Calu3 (cell line): Measurements from ENCODE around the gene SLC7A4. TPM values are rescaled to one million over a fixed set of nuclear protein-coding genes. Genes with fewer than 3 reads are reported as not detected.
"Not testable (repeated sequence)": the region's sequence is repeated elsewhere in the genome, so short reads cannot be mapped to it uniquely, and the experiment has no call there.

Source experiments
- BruUV-seq: library from RNA; stranded (reverse); fragments of 400-500 nt; replicated peaks from 2 replicates; lab custom pipeline; 2021; lab: Mats Ljungman, UMichigan
- CTCF ChIA-PET: fragments of 300-600 bp; sonication (Branson Sonifier 250); formaldehyde crosslinking; loops from one replicate; lab custom pipeline; 2022; ENCODE audit warnings: antibody characterized with exemption; lab: Charles Lee
- DNase-seq: peaks from one replicate; pipeline ENCODE4 v3.0.0; 2022
- H3K27ac Mint-ChIP-seq: one replicate; pipeline ENCODE4 v1.8.0; 2022; ENCODE audit warnings: mixed read lengths; ENCODE audit not compliant: unreplicated experiment
- H3K27me3 Mint-ChIP-seq: one replicate; pipeline ENCODE4 v1.8.0; 2022; ENCODE audit warnings: mixed read lengths; ENCODE audit not compliant: unreplicated experiment
- H3K36me3 Mint-ChIP-seq: one replicate; pipeline ENCODE4 v1.8.0; 2022; ENCODE audit warnings: mild to moderate bottlenecking, moderate library complexity, mixed read lengths; ENCODE audit not compliant: insufficient read depth, unreplicated experiment
- H3K4me1 Mint-ChIP-seq: one replicate; pipeline ENCODE4 v1.8.0; 2022; ENCODE audit warnings: mild to moderate bottlenecking, low read depth, mixed read lengths; ENCODE audit not compliant: unreplicated experiment
- H3K4me3 Mint-ChIP-seq: one replicate; pipeline ENCODE4 v1.8.0; 2022; ENCODE audit warnings: mild to moderate bottlenecking, low read depth, moderate library complexity, mixed read lengths; ENCODE audit not compliant: unreplicated experiment
- H3K9me3 Mint-ChIP-seq: one replicate; pipeline ENCODE4 v1.8.0; 2022; ENCODE audit warnings: low read depth, mixed read lengths; ENCODE audit not compliant: unreplicated experiment
- intact Hi-C: fragments of 100-400 bp; cut with micrococcal nuclease; formaldehyde crosslinking; loops from one replicate; pipeline ENCODE4 v1.10.0; 2022; ENCODE audit not compliant: unreplicated experiment
- total RNA-seq: library from RNA; stranded (reverse); gene quantifications from 2 replicates; pipeline ENCODE4 v1.2.3, GENCODE V29; 2022
- TF ChIP-seq, protein P1 (sequence below): fragments of 200-600 bp; IDR thresholded peaks from one replicate; pipeline ENCODE4 v1.8.0; 2022; ENCODE audit warnings: antibody characterized with exemption; ENCODE audit not compliant: unreplicated experiment

Gene SLC7A4
- total RNA-seq, 1 experiment from 2014 or later: 0.14 TPM

DNA sequence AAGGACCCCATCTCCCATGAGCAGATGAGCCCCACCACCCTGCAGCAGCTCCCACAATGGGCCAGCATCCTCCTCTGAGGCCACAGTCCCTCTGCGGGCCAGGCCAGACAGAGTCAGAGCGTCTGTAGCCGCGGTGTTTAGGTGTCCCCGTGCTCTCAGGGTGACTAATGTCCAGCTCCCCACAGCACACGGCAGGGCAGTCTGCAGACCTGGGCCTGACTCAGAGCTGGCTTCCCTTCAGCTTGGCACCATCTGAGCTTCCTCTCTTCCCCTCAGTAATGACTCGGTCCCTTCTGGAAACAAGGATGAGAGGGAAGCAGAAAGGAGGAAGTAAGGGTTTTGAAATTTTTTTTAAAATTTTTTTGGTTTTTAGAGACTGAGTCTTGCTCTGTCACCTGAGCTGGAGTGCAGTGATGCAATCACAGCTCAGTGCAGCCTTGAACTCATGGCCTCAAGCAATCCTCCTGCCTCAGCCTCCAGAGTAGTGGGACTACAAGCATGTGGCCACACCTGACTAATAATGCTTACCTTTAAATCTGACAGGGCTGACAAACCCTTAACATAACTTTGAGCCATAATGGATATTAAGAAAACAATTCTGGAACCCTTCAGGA, 41.8 kb upstream of the SLC7A4 start:
- H3K4me1 Mint-ChIP-seq: no peaks in the 10 kb centered on the region
- H3K27me3 Mint-ChIP-seq: peaks cover 41% of the 10 kb centered on the region
- H3K27ac Mint-ChIP-seq: no peak overlapping the region
- BruUV-seq: no TSS peak
- TF ChIP-seq, protein P1, sequence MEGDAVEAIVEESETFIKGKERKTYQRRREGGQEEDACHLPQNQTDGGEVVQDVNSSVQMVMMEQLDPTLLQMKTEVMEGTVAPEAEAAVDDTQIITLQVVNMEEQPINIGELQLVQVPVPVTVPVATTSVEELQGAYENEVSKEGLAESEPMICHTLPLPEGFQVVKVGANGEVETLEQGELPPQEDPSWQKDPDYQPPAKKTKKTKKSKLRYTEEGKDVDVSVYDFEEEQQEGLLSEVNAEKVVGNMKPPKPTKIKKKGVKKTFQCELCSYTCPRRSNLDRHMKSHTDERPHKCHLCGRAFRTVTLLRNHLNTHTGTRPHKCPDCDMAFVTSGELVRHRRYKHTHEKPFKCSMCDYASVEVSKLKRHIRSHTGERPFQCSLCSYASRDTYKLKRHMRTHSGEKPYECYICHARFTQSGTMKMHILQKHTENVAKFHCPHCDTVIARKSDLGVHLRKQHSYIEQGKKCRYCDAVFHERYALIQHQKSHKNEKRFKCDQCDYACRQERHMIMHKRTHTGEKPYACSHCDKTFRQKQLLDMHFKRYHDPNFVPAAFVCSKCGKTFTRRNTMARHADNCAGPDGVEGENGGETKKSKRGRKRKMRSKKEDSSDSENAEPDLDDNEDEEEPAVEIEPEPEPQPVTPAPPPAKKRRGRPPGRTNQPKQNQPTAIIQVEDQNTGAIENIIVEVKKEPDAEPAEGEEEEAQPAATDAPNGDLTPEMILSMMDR: no peak
- CTCF ChIA-PET: interaction anchor here (0.6 to 1.1 kb wide), 4 partner anchors 28 to 543 kb away, joined by 3 to 6 read pairs (median 4); no protein-coding TSS in a partner anchor
- intact Hi-C loops: no loop called here
- H3K9me3 Mint-ChIP-seq: no peaks in the 10 kb centered on the region
- no peak overlapping the region for H3K4me3 Mint-ChIP-seq
- DNase-seq: peak; percentile 26
- H3K36me3 Mint-ChIP-seq: no peaks in the 10 kb centered on the region

DNA sequence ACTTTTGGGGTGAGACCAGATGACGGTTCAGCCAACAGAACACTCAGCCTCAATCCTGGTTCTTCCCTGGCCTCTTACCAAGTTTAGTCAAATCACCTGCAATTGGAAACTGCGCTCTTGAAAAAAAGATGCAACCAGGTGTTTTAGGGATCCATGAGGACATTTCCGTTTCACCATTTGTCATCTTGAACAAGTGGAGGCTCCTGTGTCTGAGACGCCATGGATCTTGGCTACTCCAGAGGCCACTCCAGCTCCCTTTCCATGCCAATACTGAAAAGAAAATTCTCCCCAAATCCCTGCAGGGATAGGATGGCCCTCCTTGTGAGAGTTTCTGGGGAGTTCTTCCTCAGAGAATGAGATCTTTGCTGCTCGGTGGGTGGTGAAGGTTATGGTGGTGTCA, 41.1 kb upstream of the SLC7A4 start:
- TF ChIP-seq, protein P1: no peak
- no peak for DNase-seq
- H3K4me1 Mint-ChIP-seq: no peaks in the 10 kb centered on the region
- BruUV-seq: no TSS peak
- H3K27ac Mint-ChIP-seq: no peak overlapping the region
- CTCF ChIA-PET: interaction anchor here (0.6 kb wide), 1 partner anchor 543 kb away, joined by 3 read pairs; no protein-coding TSS in a partner anchor
- H3K9me3 Mint-ChIP-seq: no peaks in the 10 kb centered on the region
- intact Hi-C loops: no loop called here
- no peaks in the 10 kb centered on the region for H3K36me3 Mint-ChIP-seq
- no peak overlapping the region for H3K4me3 Mint-ChIP-seq
- peaks cover 47% of the 10 kb centered on the region for H3K27me3 Mint-ChIP-seq

DNA sequence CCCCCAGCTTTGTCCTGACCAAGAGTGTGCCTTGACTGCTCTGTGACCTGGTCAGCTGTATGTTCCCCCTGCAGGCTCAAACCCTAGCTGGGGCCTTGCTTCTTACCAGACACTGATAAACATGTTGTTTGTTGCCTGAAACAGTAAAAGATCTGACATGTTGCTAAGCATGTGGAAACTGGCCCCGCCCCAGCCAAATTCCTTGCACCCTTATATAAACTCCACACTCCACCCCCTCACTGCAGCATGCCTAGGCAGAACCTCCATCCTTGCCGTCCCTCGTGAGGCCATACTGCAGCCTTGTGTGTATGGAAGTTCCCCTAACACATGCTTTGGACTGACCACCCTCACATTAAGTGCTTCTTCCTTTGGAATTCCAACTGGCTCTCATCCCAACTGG, 40.7 kb upstream of the SLC7A4 start:
- Mint-ChIP-seq H3K36me3 (no peaks in the 10 kb centered on the region), H3K9me3 (no peaks in the 10 kb centered on the region), H3K4me3 (no peak overlapping the region), H3K4me1 (no peaks in the 10 kb centered on the region), H3K27me3 (peaks cover 43% of the 10 kb centered on the region), H3K27ac (no peak overlapping the region)
- CTCF ChIA-PET: no interaction called here
- no TSS peak for BruUV-seq
- DNase-seq: no peak
- intact Hi-C loops: no loop called here
- TF ChIP-seq, protein P1: no peak

DNA sequence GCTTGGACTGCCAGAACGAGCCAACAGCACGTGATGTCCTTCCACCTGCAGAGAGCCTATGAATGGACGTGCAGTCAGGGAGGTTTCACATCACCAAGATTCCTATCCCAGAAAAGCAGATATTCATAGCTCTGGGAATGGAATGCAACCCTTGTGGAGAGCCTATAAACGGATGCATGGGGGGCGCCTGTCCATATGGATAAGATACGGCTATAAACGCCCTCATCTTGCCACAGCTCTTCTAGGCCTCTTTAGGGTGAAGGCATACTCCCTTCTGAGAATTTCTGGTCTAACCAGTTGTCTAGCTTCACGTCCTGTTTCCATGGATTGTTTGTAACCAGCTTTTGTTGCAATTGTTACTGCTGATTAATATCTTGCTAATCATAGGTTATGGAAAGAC, 39.4 kb upstream of the SLC7A4 start:
- BruUV-seq, H3K9me3 Mint-ChIP-seq, H3K36me3 Mint-ChIP-seq, DNase-seq, intact Hi-C loops, H3K27ac Mint-ChIP-seq, CTCF ChIA-PET, H3K4me3 Mint-ChIP-seq, H3K4me1 Mint-ChIP-seq: not testable (repeated sequence)
- H3K27me3 Mint-ChIP-seq: peaks cover 36% of the 10 kb centered on the region
